GM19463 (cell line): ENCODE results near the gene CCDC68.

Experiments used
- ATAC-seq: cut with Tn5 transposase; IDR thresholded peaks from one replicate; pipeline ENCODE4 v1.9.1; 2021; ENCODE audit warnings: mild to moderate bottlenecking, moderate library complexity; ENCODE audit not compliant: unreplicated experiment

The CCDC68 gene

GRCh38 chr18:54961868-54962267 is 2.6 kb upstream of the CCDC68 start:
- ATAC-seq: no peak

- no peak for ATAC-seq
These were observed 1.8 kb upstream of the CCDC68 start for GRCh38 chr18:54961016-54961423.

- ATAC-seq: no peak
These were observed 936 bp upstream of the CCDC68 start for GRCh38 chr18:54960197-54960596.

- no peak for ATAC-seq
These were observed 1.3 kb downstream of the CCDC68 start for GRCh38 chr18:54957996-54958395.

GRCh38 chr18:54957296-54957832 is 1.9 kb downstream of the CCDC68 start:
- no peak for ATAC-seq

GRCh38 chr18:54956506-54956905 is 2.8 kb downstream of the CCDC68 start:
- ATAC-seq: no peak

- ATAC-seq: no peak
These were observed 7.2 kb downstream of the CCDC68 start for GRCh38 chr18:54952026-54952425.

- ATAC-seq: no peak
These were observed 9.0 kb downstream of the CCDC68 start for GRCh38 chr18:54950221-54950620.

- no peak for ATAC-seq
These were observed 9.7 kb downstream of the CCDC68 start for GRCh38 chr18:54949588-54949987.

GRCh38 chr18:54948350-54948837 is 10.9 kb downstream of the CCDC68 start:
- ATAC-seq: no peak

GRCh38 chr18:54947091-54947490 is 12.2 kb downstream of the CCDC68 start:
- ATAC-seq: no peak

GRCh38 chr18:54946149-54946581 is 13.1 kb downstream of the CCDC68 start:
- ATAC-seq: peak; percentile 74

- ATAC-seq: no peak
These were observed 13.6 kb downstream of the CCDC68 start for GRCh38 chr18:54945576-54946125.

- ATAC-seq: no peak
These were observed 16.7 kb downstream of the CCDC68 start for GRCh38 chr18:54942569-54942968.

GRCh38 chr18:54942144-54942543 is 17.1 kb downstream of the CCDC68 start:
- no peak for ATAC-seq

- no peak for ATAC-seq
These were observed 19.8 kb downstream of the CCDC68 start for GRCh38 chr18:54939361-54939917.

- ATAC-seq: no peak
These were observed 20.8 kb downstream of the CCDC68 start for GRCh38 chr18:54938506-54938905.

GRCh38 chr18:54932472-54932871 is 26.8 kb downstream of the CCDC68 start:
- no peak for ATAC-seq

GRCh38 chr18:54931152-54931551 is 28.1 kb downstream of the CCDC68 start:
- no peak for ATAC-seq

GRCh38 chr18:54928236-54928635 is 31.0 kb downstream of the CCDC68 start:
- ATAC-seq: no peak

GRCh38 chr18:54926593-54927325 is 32.5 kb downstream of the CCDC68 start:
- no peak for ATAC-seq

- ATAC-seq: no peak
These were observed 34.3 kb downstream of the CCDC68 start for GRCh38 chr18:54924948-54925347.
